ENCODE results near the gene MXRA8.
A peak's percentile ranks its signal among the peaks of the same experiment; 100 is the strongest.
"Not testable (repeated sequence)": the region's sequence is repeated elsewhere in the genome, so short reads cannot be mapped to it uniquely, and the experiment has no call there.

Gene MXRA8

DNA sequence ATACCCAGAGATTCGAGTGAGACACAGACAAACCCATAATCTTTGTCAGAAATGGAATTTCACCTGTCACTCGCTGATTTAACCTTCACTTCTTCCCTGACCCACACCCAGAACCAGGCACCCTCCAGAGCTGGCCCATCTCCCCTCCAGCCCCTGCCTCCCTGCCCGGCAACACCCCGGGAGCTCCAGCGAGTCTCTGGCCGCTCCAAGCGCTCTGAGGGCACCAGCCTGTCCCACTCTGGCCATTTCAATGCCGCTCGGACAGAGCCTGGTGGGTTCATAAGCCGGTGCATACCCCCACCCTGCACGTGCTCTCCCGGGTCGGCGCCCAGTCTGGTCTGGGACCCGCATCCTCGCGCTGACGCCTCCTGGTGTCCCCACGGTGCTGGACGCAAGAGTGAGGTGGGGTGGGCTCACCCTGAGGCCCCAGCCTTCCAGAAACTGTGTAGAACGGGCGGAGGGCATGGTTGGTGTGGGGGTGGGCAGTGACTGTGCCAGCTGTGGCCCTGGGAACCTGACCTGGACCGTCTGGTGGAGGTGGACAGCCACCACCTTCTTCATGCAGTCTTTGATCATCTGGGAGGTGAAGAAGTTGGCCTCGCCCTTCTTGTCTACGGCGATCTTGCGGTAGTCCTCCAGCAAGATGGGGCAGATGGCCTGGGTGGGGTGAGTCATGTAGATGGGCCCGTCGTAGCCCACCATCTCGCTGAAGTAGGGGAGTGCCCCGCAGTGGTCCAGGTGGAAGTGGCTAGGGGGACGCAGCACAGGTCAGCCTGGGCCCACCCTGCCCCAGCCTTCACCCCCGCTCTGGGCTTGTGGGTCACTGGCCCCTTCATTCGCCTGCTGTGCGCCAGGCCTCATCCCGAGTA lies 39.3 kb downstream of the MXRA8 start:
- no peak for DNase-seq

- DNase-seq, result no peak
These were observed 40.2 kb downstream of the MXRA8 start for GRCh38 chr1:1318131-1318652.

GRCh38 chr1:1317420-1317819 lies 40.9 kb downstream of the MXRA8 start:
- DNase-seq, result no peak

DNA sequence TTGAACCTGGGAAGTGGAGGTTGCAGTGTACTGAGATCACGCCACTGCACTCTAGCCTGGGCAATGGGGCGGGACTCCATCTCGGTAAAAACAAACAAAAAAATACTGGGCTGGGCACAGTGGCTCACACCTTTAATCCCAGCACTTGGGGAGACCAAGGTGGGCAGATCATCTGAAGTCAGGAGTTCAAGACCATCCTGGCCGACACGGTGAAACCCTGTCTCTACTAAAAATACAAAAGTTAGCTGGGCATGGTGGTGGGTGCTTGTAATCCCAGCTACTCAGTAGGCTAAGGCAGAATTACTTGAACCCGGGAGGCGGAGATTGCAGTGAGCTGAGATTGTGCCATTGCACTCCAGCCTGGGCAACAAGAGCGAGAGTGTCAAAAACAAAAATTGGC lies 42.2 kb downstream of the MXRA8 start:
- DNase-seq, result not testable (repeated sequence)

- no peak for DNase-seq
These were observed 42.9 kb downstream of the MXRA8 start for GRCh38 chr1:1315435-1315954.

GRCh38 chr1:1314678-1315335 lies 43.5 kb downstream of the MXRA8 start:
- DNase-seq, result no peak

GRCh38 chr1:1314237-1314586 lies 44.1 kb downstream of the MXRA8 start:
- DNase-seq, result no peak

- no peak for DNase-seq
These were observed 44.7 kb downstream of the MXRA8 start for GRCh38 chr1:1313500-1314236.

- no peak for DNase-seq
These were observed 45.7 kb downstream of the MXRA8 start for GRCh38 chr1:1312450-1313314.

DNA sequence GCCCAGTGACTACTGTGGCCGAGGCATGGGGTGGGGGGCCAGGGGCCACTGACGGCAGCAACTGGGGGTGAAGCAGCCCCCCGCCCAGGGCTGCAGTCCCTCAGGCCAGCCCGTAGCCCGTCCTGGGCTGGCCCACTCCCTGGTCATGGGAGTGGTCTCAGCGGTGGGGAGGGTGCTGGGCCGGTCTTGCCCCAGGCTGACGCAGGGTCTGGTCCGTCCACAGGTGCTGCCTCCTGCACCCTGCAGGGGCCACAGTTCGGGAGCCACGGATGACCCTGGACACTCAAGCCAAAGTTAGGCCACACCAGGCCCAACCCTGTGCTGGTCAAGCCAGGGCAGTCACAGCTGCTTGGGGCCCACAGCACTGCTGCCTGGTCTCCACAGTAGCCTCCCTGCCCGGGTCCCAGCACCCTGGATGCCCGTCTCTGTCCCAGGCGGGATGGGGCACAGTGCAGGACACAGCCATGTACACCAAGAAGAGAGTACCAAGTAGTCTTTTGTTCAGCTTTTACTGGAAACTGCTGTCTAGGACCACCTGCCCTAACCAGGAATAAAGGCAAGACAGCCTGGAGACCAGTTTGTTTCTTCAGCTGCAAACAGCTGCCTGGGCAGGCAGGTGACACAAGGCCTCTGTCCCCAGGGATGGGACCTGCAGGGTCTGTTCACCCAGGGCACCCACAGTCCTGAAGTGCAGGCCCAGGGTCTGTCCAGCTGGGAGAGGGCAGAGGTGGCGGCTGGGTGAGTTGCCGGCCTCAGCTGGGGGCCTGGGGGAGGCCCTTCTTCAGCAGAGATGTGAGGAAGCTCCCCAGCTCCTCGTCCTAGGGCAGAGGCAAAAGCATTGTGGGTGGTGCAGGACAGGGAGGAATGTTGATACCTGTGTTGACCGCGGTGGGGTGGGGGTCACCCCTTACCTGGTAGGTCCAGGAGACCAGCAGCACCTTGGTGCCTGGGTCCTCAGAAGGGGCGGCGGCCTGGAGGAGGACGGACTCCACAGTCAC lies 46.9 kb downstream of the MXRA8 start:
- DNase-seq, result no peak

- no peak for DNase-seq
These were observed 47.8 kb downstream of the MXRA8 start for GRCh38 chr1:1310476-1311053.

DNA sequence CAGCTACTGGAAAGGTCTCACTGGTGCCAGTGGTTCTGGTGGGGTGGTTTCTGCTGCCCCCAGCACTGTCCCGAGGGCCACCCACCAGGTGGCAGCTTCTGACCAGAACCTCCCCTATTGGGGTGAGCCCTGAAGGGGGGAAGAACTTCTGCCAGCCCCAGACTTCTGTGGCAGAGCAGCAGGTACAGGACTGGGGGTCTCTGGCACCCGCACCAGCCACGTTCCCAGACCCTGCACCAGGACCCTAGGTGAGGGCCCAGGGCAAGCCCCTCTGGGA lies 48.3 kb downstream of the MXRA8 start:
- no peak for DNase-seq

DNA sequence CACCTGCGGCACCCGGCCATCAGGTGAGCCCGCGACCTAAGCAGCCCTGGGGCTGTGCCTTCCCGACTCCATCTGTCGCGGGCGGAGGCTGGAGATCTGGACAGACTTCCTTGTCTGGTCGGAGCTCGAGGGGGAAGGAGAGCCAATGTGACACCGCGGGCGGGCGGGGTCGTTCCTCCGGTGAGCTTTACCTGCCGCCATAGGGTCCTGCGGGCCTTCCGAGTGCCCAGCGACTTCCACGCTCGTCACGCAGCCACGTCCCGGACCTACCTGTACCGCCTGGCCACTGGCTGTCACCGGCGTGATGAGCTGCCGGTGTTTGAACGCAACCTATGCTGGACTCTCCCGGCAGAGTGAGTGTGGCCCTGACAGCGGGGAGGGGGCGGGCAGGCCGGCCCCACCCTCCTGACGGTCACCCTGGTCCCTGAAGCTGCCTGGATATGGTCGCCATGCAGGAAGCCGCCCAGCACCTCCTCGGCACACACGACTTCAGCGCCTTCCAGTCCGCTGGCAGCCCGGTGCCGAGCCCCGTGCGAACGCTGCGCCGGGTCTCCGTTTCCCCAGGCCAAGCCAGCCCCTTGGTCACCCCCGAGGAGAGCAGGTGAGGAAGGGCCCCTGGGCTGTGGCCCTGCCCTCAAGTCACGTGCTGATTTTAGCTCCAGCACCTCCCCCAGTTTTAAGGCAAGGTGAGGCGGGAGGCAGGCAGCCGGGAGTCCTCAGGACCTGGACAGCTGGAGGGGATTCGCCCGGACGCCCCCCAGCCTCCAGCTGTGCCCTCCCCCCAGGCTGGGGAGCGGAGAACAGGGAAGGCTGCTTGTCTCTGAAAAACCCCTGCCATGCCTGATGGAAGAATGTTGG lies 48.9 kb downstream of the MXRA8 start:
- no peak for DNase-seq

- no peak for DNase-seq
These were observed 49.6 kb downstream of the MXRA8 start for GRCh38 chr1:1308756-1309250.

- peak; percentile 91 for DNase-seq
These were observed 50.2 kb downstream of the MXRA8 start, which contains the start of the genes ACAP3 and PUSL1 for GRCh38 chr1:1307923-1308755. Gene ACAP3, minus strand, starts transcription at chr1:1307930. Its CDS starts 115 bp downstream, at chr1:1307815. Gene PUSL1, plus strand, starts transcription at chr1:1308597. Its CDS starts 47 bp downstream, at chr1:1308644.

- DNase-seq, result no peak
These were observed 51.0 kb downstream of the MXRA8 start for GRCh38 chr1:1307261-1307922.

DNA sequence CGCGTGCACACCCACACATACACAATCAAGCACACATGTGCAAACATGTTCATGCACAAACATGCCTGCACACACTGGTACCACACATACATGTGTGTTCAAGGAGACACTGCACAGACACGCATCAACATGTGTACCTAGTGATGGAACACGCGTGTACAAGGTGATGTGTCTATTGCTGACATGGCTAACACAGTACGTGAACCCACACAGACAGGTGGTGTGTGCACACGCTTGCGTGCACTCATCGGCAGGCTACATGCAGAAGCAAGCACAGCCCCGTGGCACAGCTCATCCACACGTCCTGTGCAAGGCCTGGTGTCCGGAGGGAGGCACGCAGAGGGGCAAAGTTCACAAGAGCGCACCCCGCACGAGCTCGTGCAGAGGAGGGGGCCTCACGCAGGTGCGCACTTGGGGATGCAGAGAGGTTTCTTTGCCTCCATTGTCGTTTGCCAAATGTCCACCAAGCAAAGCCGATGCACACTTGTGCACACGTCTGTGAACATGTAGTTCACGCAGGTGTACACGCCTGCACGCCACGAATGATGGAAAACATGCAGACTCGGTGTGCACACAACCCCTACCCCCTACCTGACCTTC lies 51.6 kb downstream of the MXRA8 start:
- DNase-seq, result no peak
